GM20000 (cell line): ENCODE data around the gene CARMIL1.

ENCODE experiments used
- DNase-seq: peaks from one replicate; pipeline ENCODE4 v3.0.0; 2012; ENCODE audit warnings: low spot score
- CTCF ChIP-seq: IDR thresholded peaks from 2 replicates; pipeline ENCODE4 v1.5.1; 2012; ENCODE audit warnings: mild to moderate bottlenecking, control low read depth; ENCODE audit errors: extremely low read depth, missing control alignments

The CARMIL1 gene

GRCh38 chr6:25534942-25535631 lies 255.9 kb downstream of the CARMIL1 start:
- DNase-seq = no peak
- no peak for TF ChIP-seq CTCF

- TF ChIP-seq CTCF = no peak
- DNase-seq = no peak
These were observed 256.6 kb downstream of the CARMIL1 start for GRCh38 chr6:25535632-25536225.

- no peak for DNase-seq
These were observed 257.6 kb downstream of the CARMIL1 start for GRCh38 chr6:25536781-25537180.

GRCh38 chr6:25537349-25538018 lies 258.3 kb downstream of the CARMIL1 start:
- no peak for DNase-seq
- TF ChIP-seq CTCF = no peak

More at GRCh38 chr6:25536781-25537180, 257.6 kb downstream of the CARMIL1 start:
- no peak for TF ChIP-seq CTCF

GRCh38 chr6:25541228-25541627 lies 262.1 kb downstream of the CARMIL1 start:
- TF ChIP-seq CTCF = no peak

GRCh38 chr6:25542984-25543910 lies 264.1 kb downstream of the CARMIL1 start:
- no peak for DNase-seq
- no peak for TF ChIP-seq CTCF

More at GRCh38 chr6:25541228-25541627, 262.1 kb downstream of the CARMIL1 start:
- DNase-seq = no peak
